ENCODE results near the gene NINL.
"Not testable (repeated sequence)": the region's sequence is repeated elsewhere in the genome, so short reads cannot be mapped to it uniquely, and the experiment has no call there.

NINL gene

DNA sequence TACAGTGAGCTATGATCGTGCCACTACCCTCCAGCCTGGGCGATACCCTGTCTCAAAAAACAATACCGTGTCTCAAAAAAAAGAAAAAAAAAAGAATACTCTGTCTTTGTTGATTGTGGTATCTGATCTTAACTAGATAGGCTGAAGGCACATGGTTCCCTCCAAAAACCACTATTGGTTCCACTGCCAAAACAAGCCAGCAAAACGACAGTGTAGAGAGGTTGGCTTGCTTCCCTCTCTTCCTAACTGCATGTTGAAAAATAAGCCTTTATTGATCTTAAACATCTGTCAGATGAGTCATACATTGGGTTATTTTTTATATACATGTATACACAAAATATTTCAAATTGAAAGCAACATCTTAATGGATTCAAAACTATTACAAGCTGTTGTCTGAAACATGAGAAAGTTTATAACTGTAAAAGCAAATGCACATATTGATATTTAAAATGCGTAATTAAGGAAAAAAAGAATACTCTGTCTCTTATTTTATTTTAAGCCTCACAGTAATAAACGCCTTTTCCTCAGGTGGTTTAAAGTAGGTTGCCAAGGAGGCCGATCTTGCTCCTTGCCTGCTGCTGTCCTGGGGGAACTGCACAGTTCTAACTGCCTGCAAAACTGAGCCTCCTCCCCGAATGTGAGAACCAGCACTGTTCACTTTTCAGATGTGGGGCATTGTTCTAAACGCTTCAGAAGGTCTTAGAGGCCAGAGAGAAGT is 7.0 kb upstream of the NINL start:
- no peak overlapping the region for H3K4me3 ChIP-seq (ENCODE audit: low read depth, low read length)
- in situ Hi-C loops (cut with HindIII; ENCODE audit: low sequenced_read_pairs) = no loop called here
- no peak for TF ChIP-seq CTCF (IDR thresholded peaks at IDR 0.05; ENCODE audit: low read depth, low read length, missing control alignments)
- no peak for DNase-seq (ENCODE audit: low read depth)

- DNase-seq (ENCODE audit: low read depth); H3K4me3 ChIP-seq (ENCODE audit: low read depth, low read length); in situ Hi-C loops (cut with HindIII; ENCODE audit: low sequenced_read_pairs): not testable (repeated sequence)
Measured at GRCh38 chr20:25590778-25591177, 5.4 kb upstream of the NINL start.

DNA sequence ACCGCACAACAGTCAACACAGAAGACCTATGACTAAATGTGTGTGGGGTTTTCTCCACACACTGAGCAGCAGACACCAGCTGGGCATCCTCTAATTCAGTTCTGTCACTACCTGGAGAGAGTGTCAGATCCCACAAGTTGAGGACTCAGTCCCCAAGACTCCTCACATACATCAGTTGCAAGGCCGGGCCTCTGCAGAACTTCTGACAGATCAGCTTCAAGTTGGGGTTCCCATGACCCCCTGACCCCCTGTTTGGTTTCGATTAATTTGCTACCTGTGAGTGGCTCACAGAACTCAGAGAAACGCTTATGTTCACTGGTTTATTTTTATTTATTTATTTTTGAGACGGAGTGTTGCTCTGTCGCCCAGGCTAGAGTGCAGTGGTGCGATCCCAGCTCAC is 3.2 kb upstream of the NINL start:
- TF ChIP-seq CTCF (IDR thresholded peaks at IDR 0.05; ENCODE audit: low read depth, low read length, missing control alignments) = no peak
- no peak for DNase-seq (ENCODE audit: low read depth)
- no peak overlapping the region for H3K4me3 ChIP-seq (ENCODE audit: low read depth, low read length)
- in situ Hi-C loops (cut with HindIII; ENCODE audit: low sequenced_read_pairs) = no loop called here

GRCh38 chr20:25587536-25587935 is 2.2 kb upstream of the NINL start:
- in situ Hi-C loops (cut with HindIII; ENCODE audit: low sequenced_read_pairs) = no loop called here

GRCh38 chr20:25586877-25587276 is 1.5 kb upstream of the NINL start:
- no peak overlapping the region for H3K4me3 ChIP-seq (ENCODE audit: low read depth, low read length)
- TF ChIP-seq CTCF (IDR thresholded peaks at IDR 0.05; ENCODE audit: low read depth, low read length, missing control alignments) = no peak
- in situ Hi-C loops (cut with HindIII; ENCODE audit: low sequenced_read_pairs) = no loop called here
- DNase-seq (ENCODE audit: low read depth) = no peak

More at GRCh38 chr20:25587536-25587935, 2.2 kb upstream of the NINL start:
- no peak overlapping the region for H3K4me3 ChIP-seq (ENCODE audit: low read depth, low read length)
- TF ChIP-seq CTCF (IDR thresholded peaks at IDR 0.05; ENCODE audit: low read depth, low read length, missing control alignments) = no peak
- DNase-seq (ENCODE audit: low read depth) = no peak

DNA sequence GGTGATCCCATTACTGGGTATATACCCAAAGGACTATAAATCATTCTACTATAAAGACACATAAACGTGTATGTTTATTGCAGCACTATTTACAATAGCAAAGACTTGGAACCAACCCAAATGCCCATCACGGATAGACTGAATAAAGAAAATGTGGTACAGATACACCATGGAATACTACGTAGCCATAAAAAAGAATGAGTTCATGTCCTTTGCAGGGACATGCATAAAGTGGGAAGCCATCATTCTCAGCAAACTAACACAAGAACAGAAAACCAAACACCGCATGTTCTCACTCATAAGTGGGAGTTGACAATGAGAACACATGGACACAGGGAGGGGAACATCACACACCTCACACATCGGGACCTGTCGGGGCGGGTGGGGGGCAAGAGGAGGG is 1.7 kb downstream of the NINL start:
- H3K4me3 ChIP-seq (ENCODE audit: low read depth, low read length); in situ Hi-C loops (cut with HindIII; ENCODE audit: low sequenced_read_pairs); DNase-seq (ENCODE audit: low read depth): not testable (repeated sequence)

DNA sequence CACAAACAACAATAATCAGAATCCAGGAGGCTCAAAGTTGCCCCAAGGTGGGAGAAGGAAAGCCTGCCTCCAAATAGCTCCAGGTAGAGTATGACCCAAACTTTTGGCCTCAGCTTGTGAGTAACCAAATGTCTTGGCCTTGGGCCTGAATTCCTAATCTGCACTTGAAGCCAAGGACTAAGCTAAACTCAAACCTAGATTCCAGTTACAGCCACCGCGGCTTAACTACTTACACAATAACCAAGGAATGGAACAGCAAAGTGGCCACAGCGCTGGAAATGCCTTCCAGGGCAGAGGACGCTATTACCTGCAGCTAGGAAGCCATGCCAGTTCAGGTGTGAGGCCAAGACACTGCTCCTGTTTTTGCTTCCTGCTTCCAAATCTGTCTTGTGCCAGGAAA is 4.6 kb downstream of the NINL start:
- peak; percentile 55 for DNase-seq (ENCODE audit: low read depth)
- no peak overlapping the region for H3K4me3 ChIP-seq (ENCODE audit: low read depth, low read length)
- in situ Hi-C loops (cut with HindIII; ENCODE audit: low sequenced_read_pairs) = no loop called here
- TF ChIP-seq CTCF (IDR thresholded peaks at IDR 0.05; ENCODE audit: low read depth, low read length, missing control alignments) = no peak
